ENCODE results near the gene TM7SF2.
A peak's percentile ranks its signal among the peaks of the same experiment; 100 is the strongest.
"Not testable (repeated sequence)": the region's sequence is repeated elsewhere in the genome, so short reads cannot be mapped to it uniquely, and the experiment has no call there.

TM7SF2 gene

GRCh38 chr11:65130631-65131416 is 19.2 kb downstream of the TM7SF2 start:
- Mint-ChIP-seq H3K36me3 (peaks cover 5% of the 10 kb centered on the region), H3K4me3 (no peak overlapping the region), H3K27me3 (no peaks in the 10 kb centered on the region), H3K9me3 (no peaks in the 10 kb centered on the region), H3K27ac (peak overlapping the region; percentile 19), H3K4me1 (peaks cover 15% of the 10 kb centered on the region)

DNA sequence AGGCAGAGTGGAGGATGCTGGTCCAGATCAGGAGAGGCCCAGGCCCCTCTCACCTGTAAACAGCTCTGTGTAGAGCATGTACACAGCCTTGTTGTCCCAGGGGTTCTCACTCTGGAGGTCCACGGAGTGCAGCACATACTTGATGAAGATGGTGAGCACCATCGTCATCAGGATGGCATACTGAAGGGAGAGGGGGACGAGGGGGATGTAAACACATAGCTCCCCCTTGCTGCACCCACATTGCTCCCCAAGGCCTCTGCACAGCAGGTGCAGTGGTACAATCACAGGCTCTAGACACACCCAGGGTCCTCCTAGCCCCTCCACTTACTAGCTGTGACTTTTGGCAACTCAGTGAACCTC is 19.7 kb downstream of the TM7SF2 start:
- Mint-ChIP-seq H3K4me3 (no peak overlapping the region), H3K27me3 (no peaks in the 10 kb centered on the region), H3K36me3 (peaks cover 7% of the 10 kb centered on the region), H3K4me1 (peaks cover 20% of the 10 kb centered on the region), H3K27ac (peak overlapping the region; percentile 19), H3K9me3 (no peaks in the 10 kb centered on the region)

- no peaks in the 10 kb centered on the region for H3K9me3 Mint-ChIP-seq
- no peak overlapping the region for H3K27ac Mint-ChIP-seq
- peaks cover 24% of the 10 kb centered on the region for H3K4me1 Mint-ChIP-seq
- H3K27me3 Mint-ChIP-seq, result no peaks in the 10 kb centered on the region
- peaks cover 6% of the 10 kb centered on the region for H3K36me3 Mint-ChIP-seq
- no peak overlapping the region for H3K4me3 Mint-ChIP-seq
Observed at GRCh38 chr11:65131895-65132237, 20.2 kb downstream of the TM7SF2 start.

- Mint-ChIP-seq H3K27ac (peak overlapping the region; percentile 23), H3K36me3 (peaks cover 4% of the 10 kb centered on the region), H3K4me1 (peaks cover 26% of the 10 kb centered on the region), H3K27me3 (no peaks in the 10 kb centered on the region), H3K4me3 (peak overlapping the region; percentile 99), H3K9me3 (no peaks in the 10 kb centered on the region)
Observed at GRCh38 chr11:65132238-65132987, 20.7 kb downstream of the TM7SF2 start.

DNA sequence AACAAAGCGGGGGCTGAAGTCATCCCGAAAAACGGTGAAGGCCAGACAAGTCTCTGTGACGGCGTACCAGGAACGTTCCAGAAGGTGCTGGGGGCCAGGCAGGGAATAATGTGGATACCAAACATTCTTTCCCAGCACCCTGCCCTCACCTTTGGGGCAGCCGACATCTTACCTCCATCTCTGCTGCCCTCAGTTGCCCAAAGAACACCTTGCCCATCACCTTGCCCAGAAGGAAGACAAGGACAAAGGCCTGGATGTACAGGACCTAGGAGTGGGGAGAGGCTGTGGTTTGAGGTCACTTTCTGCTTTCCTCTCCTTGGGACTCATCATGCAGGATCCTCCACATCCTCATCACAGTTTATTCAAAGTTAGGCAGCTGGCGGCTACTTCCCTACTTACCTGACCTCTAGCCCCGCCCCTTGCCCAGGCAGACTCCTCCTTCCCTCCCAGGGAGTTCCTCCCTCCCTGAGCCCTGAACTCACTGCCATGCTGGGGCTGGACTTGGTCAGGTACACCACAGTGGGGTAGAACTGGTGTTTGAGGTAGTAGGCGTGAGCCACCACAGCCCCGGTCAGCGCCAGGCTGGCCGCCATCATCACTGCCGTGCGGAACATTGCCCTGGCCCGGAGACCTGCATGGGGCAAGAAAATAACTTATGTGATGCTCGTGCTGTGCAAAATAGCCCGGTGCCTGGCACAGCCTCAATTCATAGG is 21.5 kb downstream of the TM7SF2 start:
- Mint-ChIP-seq H3K4me1 (peaks cover 29% of the 10 kb centered on the region), H3K4me3 (peak overlapping the region; percentile 99), H3K27ac (peak overlapping the region; percentile 99), H3K27me3 (no peaks in the 10 kb centered on the region), H3K9me3 (no peaks in the 10 kb centered on the region), H3K36me3 (peaks cover 4% of the 10 kb centered on the region)

DNA sequence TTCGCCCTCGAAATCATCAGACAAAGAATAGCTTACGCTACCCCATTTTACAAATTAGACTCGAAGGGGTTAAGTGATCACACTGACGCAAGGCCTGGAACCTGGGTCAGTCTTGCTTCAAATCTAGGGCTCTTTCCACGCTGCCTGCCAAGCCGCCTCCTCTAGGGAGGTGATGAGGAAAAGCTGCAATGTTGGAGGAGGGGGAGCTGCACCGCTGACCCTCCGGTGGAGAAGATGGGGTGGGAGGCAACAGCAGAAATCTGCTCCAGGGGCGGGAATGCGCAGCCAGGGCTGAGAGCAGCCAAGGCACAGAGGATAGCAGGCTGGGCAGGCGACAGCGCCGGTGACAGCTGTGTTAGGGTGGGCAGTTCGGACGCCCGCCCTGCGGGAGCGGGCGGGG is 22.1 kb downstream of the TM7SF2 start:
- Mint-ChIP-seq H3K4me3 (peak overlapping the region; percentile 99), H3K4me1 (peaks cover 29% of the 10 kb centered on the region), H3K9me3 (no peaks in the 10 kb centered on the region), H3K36me3 (peaks cover 4% of the 10 kb centered on the region), H3K27ac (peak overlapping the region; percentile 99), H3K27me3 (no peaks in the 10 kb centered on the region)

DNA sequence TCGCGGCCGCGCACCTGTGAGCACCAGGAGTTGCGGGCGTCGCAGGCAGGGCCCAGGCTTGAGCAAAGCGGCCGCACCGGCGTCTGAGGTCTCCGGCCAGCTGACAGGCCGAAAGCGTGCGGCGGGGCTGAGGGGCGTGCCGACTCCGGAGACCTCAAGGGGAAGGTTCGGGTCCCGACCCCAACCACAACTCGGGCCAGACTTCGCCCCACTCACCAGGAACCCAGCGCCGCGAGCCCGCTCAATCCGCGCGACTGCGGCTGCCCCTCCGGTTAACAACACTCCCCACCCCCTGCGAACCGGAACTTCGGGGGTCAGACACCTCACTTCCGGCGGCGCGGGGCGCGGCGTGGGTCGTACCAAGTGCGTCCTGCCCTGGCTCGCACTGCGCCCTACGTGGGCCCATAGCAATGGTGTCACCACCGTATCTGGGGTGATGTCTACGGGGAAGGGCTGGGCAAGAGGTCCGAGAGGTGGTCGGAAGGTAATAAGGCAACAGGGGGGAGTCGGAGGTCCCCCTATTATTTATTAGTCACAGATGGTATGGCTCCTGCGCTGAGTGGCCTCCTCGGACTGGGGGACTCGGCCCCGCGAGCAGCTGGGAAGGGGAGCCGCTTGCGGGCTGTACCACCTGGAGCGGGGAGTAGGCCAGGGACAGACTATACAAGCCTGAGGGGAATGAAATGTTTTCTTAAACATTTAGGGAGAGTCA is 22.7 kb downstream of the TM7SF2 start, which contains the start of gene SYVN1:
Gene SYVN1, minus strand, starts transcription at position 280 of the 712 bp plus-strand sequence. CDS start 918 bp downstream, outside the sequence.
- H3K4me3 Mint-ChIP-seq, result peak within 1 kb of the TSS; percentile 99
- H3K4me1 Mint-ChIP-seq, result peaks cover 29% of the 10 kb centered on the region
- peaks cover 4% of the 10 kb centered on the region for H3K36me3 Mint-ChIP-seq
- peak within 1 kb of the TSS; percentile 99 for H3K27ac Mint-ChIP-seq
- no peaks in the 10 kb centered on the region for H3K27me3 Mint-ChIP-seq
- H3K9me3 Mint-ChIP-seq, result no peaks in the 10 kb centered on the region

GRCh38 chr11:65134952-65135632 is 23.4 kb downstream of the TM7SF2 start:
- peaks cover 29% of the 10 kb centered on the region for H3K4me1 Mint-ChIP-seq
- peak overlapping the region; percentile 99 for H3K4me3 Mint-ChIP-seq
- H3K27ac Mint-ChIP-seq, result peak overlapping the region; percentile 99
- peaks cover 4% of the 10 kb centered on the region for H3K36me3 Mint-ChIP-seq
- H3K9me3 Mint-ChIP-seq, result no peaks in the 10 kb centered on the region
- H3K27me3 Mint-ChIP-seq, result no peaks in the 10 kb centered on the region

DNA sequence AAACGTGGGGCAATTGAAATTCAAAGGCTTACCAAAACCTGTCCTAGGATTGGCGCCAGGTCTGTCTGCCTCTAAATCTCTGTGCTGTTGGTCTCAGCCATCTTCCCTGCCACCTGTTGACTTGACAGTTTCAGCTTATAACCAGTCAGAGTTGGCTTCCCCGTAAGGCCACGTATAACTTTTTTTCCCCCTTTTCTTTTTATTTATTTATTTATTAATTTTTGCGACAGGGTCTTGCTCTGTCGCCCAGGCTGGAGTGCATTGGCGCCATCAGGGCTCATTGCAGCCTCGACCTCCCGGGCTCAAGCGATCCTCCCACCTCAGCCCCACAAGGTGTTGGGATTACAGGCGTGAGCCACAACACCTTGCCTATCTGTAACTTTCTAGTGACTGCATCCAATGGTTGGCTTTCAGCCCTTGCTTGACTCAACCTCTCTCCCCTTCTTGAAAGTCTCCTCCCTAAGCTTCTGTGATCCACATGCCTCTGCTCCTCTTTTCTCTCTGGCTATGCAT is 24.0 kb downstream of the TM7SF2 start:
- Mint-ChIP-seq H3K36me3 (peaks cover 4% of the 10 kb centered on the region), H3K4me3 (peak overlapping the region; percentile 99), H3K9me3 (no peaks in the 10 kb centered on the region), H3K27me3 (no peaks in the 10 kb centered on the region), H3K4me1 (peaks cover 29% of the 10 kb centered on the region), H3K27ac (peak overlapping the region; percentile 99)

GRCh38 chr11:65136515-65137096 is 24.9 kb downstream of the TM7SF2 start:
- Mint-ChIP-seq H3K36me3 (peaks cover 2% of the 10 kb centered on the region), H3K4me3 (peak overlapping the region; percentile 89), H3K27ac (peak overlapping the region; percentile 99), H3K9me3 (no peaks in the 10 kb centered on the region), H3K4me1 (peaks cover 29% of the 10 kb centered on the region), H3K27me3 (no peaks in the 10 kb centered on the region)

- Mint-ChIP-seq H3K9me3 (no peaks in the 10 kb centered on the region), H3K4me3 (no peak overlapping the region), H3K36me3 (no peaks in the 10 kb centered on the region), H3K27ac (no peak overlapping the region), H3K4me1 (peaks cover 4% of the 10 kb centered on the region), H3K27me3 (no peaks in the 10 kb centered on the region)
Observed at GRCh38 chr11:65141896-65142494, 30.3 kb downstream of the TM7SF2 start.

DNA sequence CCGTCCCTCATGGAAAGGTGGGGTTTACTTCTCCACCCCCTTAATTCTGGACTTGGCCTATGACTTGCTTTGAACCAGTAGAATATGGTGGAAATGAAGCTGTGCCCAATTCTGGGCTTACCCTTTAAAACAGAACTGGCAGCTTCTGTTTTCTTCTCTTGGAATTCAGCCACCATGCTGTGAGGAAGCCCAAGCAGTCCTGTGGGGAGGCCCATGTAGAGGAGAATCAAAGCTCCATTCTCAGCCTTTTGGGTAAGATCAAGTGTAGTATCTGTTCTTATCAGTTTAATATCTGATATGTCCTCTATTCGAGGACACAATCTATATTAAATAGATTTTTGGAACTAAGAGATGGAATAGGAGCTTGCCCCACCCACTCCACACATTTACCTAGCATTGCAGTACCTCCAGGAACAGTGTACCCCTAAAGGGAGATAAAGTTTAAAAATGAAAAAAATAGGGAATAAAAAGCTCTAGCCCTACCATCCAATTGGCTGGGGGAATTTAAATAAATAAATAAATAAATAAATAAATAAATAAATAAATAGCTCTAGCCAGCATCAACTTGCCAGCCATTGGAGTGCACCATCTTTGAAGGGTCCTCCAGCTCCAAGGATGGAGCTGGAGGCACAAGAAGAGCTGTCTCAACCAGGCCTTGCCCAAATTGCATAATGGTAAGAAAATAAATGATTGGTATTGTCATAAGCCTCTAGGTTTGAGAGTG is 35.8 kb downstream of the TM7SF2 start:
- no peaks in the 10 kb centered on the region for H3K4me1 Mint-ChIP-seq
- H3K36me3 Mint-ChIP-seq, result peaks cover 1% of the 10 kb centered on the region
- no peak overlapping the region for H3K27ac Mint-ChIP-seq
- H3K9me3 Mint-ChIP-seq, result no peaks in the 10 kb centered on the region
- H3K27me3 Mint-ChIP-seq, result no peaks in the 10 kb centered on the region
- H3K4me3 Mint-ChIP-seq, result no peak overlapping the region

DNA sequence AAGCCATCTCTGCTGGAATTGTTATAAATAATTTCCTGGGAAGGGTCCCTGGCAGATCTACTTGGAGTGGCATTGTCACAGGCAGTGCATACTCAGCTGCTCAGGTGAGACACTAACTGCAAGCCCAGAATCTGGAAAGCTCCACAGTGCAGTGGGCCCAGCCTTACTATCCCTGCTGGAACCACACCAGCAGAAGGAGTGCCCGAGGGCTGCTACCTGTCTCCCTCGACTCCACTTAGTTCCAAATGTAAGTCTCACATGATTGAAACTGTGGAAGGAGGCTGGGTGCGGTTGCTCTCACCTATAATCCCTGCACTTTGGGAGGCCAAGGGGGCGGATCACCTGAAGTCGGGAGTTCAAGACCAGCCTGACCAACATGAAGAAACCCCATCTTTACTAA is 37.0 kb downstream of the TM7SF2 start:
- Mint-ChIP-seq H3K9me3 (no peaks in the 10 kb centered on the region), H3K36me3 (peaks cover 1% of the 10 kb centered on the region), H3K27me3 (no peaks in the 10 kb centered on the region), H3K27ac (no peak overlapping the region), H3K4me3 (no peak overlapping the region), H3K4me1 (no peaks in the 10 kb centered on the region)

DNA sequence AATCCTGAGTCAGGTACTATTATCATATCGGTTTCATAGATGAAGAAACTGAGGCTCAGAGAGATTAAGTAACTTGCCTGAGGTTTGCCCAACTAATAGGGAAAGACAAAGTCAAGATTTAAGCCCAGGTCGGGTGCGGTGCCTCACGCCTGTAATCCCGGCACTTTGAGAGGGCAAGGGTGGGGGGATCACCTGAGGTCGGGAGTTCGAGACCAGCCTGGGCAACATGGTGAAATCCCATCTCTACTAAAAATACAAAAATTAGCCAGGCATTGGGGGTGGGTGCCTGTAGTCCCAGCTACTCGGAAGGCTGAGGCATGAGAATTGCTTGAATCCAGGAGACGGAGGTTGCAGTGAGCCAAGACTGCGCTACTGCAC is 38.4 kb downstream of the TM7SF2 start:
- not testable (repeated sequence) for H3K27me3 Mint-ChIP-seq, H3K9me3 Mint-ChIP-seq, H3K4me3 Mint-ChIP-seq, H3K27ac Mint-ChIP-seq, H3K36me3 Mint-ChIP-seq, H3K4me1 Mint-ChIP-seq

Data from activated naive CD4-positive, alpha-beta T cell treated with anti-CD3 and anti-CD28 coated beads, Interleukin-2, amount 50 U/mL, for 24 hours (primary cell).